HG02885 (cell line): ENCODE data around the gene MEF2D.

ENCODE experiments used
- ATAC-seq: cut with Tn5 transposase; IDR thresholded peaks from one replicate; pipeline ENCODE4 v1.9.1; 2021; ENCODE audit warnings: mild to moderate bottlenecking; ENCODE audit not compliant: unreplicated experiment, poor library complexity

The MEF2D gene

DNA sequence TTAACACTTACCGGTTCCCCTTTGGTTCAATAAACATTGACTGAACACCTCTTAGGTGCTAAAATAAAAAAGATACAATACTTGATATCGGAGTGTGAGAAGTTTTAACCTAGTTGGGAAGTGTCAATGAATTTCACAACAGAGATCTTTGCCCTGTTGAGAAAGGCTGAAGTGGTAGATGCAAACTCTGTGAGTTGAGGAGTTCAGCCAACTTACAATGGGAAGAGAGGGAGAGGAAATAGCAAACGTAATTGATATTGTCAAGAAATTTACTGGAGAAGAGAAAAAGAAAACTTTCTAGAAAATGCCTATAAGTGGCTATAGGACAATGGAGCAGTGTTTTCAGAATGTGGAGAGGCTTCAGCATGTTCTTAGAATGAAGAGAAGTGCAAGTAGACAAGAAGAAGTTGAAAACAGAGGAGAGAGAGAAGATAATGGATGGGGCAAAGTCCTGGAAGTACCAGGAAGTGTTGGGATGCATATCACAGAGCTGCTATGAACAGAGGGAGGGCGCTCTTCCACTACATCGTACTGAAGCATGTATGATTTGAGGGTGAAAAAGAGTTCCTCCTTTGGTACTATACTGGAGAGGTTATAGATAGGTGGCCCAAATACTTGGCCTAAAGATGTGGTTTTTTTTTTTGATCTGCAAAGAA is 48.9 kb downstream of the MEF2D start:
- ATAC-seq, result no peak

DNA sequence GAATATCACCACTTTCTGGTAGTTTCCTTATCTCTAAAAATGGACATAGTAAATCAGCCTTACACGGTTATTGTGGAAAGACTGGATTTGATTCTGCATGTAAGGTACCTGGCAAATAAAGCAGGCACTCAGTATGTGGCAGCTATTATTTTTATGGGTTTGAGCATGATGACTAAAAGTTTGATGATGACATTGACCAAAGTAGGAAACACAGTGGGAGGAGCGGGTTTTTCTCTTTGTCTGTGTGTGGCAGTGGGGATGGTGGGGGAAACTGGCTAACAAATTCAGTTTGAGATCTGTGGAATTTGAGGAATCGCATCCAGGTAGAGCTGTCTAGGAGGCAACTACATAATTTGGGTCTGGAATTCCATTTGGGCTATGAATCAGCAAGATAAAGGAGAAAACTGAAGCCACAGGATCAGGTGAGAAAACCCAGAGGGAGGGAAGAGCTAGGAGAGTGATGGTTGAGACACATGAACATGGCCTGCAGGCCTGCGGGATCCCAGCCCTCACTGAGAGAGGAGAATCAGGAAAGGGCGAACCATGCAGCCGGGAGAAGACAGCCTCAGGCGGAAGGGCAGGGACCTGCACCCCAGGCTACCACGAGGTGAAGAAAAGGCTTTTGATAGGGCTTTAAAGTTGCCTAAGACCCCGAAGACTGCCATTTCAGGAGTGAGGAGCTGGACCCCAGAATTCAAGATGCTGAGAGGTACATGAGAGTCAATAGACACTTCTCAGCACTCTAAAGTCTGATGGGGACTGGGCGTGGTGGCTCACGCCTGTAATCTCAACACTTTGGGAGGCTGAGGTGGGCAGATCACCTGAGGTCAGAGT is 52.2 kb downstream of the MEF2D start:
- ATAC-seq, result no peak

DNA sequence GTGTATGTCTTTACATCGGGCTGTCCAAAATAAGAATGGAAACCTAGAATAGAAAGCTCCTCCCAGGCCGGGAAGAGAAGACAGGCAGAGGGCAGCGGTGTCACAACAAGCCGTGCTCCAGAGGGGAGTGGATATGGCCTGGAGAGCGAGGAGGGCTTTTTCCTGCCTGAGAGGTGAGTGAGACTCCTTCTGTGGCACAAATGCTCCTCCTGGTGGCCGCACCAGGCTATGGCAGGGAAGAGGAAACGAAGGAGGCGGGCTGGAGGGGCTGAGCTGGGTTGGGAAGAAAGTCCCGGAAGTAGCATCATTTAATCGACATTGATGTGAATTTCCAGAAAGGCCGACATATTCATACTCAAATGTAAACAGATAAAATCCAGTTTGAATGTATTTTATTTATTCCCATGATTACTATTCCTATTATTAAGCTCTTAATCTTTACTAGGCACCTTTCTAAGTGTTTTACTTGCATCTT is 54.7 kb downstream of the MEF2D start:
- no peak for ATAC-seq

DNA sequence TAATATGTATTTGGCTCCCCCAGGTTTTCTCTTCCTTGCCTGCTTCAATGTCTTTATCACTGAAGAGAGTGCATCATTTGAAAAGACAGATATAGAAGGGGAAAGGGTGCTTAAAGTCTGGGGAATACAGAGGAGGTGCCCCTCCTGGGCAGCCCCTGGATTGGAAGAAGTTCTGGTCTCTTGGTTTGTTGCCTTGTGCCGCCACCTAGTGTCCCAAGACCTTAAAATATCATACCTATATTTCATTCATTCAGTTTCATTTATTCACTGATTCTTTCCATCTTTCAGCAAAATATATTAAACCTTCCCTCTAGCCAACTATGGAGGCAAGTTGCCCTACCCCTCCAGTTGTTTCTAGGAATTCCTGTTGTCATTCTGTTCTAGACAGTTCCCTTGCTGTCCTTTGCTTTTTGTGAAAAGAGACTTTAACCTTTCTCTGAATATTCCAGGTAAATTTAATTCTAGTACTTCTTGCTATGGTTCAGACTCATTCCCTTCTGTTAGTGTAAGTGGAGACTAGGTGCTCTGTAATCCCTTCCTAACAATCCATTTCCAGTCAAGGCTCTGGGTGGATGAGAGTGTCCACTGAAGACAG is 56.1 kb downstream of the MEF2D start:
- no peak for ATAC-seq

DNA sequence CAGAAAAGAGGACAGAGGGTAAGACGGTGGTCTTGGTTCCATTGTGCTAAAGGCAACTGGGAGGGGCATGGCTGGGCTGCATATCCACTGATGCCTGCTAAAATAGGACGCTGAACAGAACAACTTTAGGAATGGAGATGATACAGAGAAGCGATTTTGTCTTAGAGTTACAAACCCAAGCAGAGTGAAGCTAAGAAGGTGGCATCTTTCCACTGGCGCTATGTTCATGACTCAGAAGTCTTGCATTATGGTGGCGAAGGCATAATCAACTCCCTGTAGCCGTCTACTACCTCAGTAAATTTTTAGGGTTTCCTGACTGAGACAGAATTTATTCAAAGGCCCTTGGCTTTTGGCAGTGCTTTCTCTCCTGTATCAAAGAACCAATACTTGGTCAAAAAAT is 57.3 kb downstream of the MEF2D start:
- no peak for ATAC-seq

DNA sequence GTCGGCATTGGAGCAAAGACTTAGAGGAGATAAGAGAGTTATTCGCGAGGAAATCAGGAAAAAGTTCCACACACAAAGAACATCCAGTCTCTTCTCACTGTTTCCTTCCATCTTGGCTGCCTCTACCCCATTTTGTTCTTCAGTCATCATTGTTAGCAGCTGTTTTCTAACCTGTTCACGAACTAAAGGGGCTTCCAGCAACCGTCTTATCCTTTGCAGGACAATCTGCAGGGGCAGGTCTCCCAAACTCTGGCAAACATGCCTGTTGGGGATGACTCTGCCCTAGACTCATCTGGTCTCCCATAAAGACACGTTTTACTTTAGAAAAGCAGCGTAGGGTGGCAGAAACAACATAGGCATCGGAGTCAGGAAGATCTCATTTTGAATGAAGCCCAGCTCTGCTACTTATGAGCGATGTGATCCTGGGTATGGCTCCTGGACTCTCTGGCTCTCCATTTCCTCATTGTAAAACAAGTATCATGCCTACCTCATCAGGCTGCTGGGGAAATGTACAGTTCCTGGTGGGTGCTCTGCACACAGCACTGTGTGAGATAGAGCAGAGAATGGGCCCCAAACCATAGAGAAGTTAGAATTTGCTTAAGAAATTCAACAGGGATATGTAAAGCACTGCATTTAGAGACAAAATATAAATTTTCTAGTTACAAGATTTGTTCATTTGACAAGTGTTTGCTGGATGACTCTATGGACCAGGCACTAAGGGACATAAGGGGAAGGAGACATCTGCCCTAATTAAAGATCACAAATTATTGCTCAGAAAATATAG is 59.7 kb downstream of the MEF2D start:
- no peak for ATAC-seq

DNA sequence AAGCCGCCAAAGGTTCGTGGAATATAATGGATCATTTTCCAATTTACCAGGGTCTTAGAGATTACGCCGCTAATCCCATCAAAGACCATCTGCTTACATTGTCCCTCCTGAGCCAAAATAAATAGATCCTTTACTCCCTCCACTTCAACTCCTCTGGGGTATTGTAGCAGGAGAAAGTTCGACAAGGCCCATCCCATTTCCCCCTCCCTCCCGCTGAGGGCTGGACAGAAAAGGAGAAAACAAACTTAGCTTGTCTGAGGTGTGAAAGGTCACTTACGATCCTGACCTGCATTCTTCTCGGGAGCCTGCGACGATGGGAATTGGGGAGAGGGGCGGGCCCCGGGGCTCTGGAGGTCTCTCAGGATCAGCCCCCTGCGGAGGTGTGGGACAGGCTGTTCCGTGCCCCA is 60.8 kb downstream of the MEF2D start:
- no peak for ATAC-seq

DNA sequence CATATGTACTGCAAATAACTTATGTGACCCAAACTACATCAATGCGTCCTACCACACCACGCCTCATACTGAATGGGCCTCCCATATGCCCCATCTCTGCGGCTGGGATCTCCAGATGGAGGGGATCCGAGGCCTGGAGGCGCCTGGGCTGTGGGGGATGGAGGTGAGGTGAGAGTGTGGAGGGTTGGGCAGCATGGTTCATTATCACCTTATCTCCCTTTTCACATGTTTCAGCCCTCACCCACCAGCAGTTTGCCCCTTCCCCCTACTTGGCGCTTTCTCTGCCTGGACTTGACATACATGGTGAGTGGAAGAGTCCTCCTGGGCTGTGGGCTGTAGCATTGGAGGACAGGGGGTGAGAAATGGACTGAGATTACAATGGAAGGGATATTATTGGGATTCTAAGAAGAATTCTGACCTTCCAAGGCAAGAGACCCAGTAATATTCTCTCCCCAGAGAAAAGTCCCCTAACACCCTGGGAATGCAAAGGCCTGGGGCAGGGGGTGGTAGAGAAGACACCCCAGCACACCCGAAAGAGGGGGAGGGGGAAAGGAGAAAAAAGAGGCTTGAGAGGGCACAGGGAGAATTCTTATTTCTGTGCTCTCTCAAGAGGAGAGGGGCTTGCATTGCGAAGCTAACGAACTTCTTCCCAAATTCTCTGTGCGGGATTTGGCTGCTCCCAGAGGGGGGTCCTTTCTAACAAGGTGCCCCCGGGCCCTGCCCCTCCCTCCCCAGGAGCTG is 61.4 kb downstream of the MEF2D start:
- ATAC-seq, result no peak

DNA sequence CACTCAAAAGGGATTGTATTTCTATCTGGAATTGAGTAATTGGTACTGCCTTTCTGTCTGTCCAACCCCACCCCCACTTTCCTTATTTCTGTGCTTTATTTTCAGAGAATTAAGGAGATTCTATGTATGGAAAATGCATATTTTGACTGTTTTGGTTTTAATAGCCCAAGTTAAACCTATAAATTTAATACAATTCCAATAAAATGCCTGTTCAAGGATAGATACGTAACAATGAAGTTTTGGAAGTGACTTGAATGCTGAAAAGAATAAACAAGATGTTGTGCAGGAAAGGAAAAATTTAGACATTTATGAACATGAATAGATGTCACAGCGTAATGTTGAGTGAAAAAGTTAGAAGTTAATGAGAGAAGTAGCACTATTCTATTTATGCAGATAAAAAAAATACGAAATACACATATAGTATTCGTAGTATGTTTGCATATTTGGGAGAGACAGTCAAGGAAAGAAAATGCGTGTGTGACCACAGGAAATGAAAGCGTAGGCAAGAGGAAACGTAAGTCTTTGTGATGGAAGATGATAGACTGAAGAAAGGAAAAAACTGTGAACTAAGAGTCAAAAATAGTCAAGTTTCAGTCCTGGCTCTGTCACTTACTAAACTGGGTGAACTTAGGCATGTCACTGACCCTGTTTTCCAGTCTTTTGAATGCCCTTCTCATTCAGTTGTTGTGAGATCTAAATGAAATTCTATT is 62.1 kb downstream of the MEF2D start:
- no peak for ATAC-seq

DNA sequence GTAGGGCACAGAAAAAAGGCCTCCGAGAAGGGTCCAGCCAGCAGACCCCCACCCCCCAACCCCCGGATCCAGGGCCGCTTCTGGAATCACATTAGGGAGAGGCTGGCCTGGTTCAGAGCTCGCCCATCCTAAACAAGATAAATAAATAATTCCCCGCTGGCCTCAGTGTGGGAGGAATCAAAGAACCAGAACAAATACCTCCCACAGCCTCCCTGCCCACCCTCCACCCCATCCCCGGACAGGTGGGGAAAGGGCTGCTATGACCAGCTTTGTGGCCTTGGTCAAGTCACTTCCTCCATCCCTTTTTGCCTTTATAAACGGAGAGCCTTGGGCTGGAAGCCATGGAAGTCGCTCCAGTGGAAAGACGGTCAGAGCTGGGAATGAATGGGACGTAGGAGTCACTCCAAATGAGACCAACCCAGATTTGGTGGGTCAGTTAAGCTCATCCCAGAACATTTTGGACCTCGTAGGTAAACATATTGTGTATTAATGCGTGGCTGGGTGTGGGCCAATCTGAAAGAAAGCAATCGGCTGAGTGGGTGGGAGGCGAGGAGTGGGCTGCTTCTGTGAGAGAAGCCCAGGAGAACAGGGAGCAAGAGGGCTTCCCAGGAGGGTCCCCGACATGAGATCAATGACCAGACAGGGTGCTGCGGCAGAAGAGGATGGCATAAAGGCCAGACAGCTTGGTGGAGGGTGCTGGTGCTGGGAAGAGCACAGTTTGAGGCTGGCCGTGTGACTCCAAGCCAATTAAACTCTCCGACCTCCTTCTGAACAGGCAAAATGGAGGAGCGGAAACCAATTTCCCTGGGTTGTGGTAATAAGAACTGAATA is 63.3 kb downstream of the MEF2D start:
- no peak for ATAC-seq

DNA sequence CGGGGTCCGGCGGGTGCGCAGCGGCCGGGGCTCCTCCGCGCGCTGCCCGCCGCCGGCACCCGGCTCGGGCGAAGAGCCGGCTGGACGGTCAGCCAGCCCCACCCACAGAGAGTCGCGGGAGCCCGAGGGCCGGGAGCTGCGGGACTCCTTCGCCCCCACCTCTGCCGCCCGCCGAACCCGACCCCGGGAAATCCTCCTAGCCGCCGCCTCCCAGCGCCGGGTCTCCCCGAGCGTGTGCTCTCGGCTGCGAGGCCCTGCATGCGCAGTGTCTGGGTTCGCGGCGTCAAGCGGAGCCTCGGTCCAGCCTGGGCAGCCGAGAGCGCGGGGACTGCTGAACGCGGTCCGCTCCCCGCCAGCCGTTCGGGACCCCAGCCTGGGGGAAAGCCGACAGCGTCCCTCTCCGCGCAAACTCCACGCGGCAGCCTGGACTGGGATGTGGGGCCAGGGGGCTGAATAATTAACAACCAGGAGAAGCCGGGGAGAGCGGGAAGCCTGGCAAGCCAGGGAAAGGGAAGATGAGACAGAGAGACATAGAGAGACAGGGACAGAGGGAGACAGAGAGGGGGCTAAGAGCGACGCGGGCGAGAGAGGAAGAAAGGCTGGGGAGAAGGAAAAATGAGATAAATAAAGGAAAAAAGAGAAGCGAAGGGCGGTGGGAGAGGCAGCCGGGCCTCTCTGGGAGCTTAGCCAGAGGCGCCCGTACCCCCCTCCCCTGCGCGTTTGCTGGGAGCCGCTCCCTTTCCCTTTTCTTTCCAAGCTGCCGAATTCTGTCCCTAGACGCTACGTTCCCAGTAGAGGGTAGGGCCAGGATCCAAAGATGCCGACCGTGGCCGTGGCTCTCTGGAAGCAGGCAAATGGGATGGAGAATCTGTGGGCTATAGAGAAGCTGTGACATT is 64.2 kb downstream of the MEF2D start:
- ATAC-seq, result no peak

DNA sequence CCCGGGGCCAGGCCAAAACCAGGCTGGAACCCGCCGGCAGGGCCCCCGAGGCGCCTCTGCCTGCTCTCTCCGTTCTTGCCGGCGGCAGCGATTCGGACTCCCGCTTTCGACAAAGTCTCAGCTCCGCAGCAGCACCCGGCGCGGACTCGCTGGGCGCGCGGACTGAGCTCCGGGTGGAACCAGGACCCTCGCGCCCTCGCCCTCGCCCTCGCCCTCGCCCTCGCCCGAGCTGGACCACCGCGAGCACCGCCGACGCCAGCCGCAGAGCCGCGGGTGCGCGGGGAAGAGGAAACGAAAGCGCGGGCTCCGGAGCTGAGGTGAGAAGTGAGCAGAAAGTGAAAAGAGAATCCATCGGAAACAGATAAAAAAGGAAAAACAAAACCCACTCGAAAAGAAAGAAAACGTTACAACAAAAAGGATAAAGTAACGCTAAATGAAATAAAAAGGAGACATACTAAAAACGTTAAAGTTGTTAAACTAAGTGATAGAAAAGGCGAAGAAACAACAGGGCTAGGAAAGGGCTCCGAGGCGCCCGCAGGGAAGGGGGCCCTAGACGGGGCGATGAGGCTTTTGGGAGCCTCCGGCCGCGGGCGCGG is 64.9 kb downstream of the MEF2D start:
- no peak for ATAC-seq

DNA sequence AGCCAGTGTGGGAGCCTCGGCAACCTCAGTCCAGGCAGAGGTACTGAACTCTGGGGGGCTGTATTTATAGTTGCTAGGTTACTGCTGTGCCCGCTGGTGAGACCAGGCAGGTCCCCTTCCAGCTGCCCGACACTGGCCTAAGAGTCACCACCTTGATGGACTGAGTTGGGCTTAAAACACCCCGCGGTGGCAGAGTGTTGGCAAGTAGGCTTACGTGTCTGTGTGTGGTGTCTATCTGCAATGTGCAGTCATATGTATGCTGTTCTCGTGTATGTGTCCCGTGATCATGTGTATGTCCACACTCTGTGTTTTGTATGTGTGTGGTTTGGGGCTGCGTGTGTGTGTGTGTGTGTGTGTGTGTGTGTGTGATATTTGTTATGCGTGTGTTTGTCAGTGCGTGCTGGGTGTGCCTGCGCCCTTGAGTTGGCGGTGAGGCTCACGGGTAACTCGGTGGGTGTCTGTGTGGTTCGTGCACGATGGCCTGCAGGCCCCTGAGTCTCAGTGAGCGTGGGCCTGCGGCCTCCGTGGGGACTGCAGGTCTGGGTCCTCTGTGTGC is 65.5 kb downstream of the MEF2D start:
- ATAC-seq, result no peak

DNA sequence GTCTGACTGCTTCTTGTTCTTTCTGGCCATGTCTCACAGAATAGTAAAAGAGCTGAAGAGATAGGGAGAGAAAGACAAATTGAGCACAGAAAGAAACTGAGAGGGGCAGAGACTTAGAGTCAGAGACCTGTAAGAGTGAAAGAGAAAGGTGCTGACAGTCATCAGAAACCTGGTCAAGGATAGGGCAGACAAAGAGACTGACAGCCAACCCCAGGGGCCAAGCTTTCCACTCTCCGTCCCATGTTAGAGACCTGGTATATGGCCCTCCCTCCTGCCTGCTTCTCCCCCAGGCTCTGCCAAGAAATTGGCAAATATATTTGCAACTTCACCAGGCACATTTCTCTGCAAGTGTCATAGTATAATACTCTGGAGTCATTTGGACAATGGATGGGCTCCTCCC is 67.0 kb downstream of the MEF2D start:
- ATAC-seq, result no peak

DNA sequence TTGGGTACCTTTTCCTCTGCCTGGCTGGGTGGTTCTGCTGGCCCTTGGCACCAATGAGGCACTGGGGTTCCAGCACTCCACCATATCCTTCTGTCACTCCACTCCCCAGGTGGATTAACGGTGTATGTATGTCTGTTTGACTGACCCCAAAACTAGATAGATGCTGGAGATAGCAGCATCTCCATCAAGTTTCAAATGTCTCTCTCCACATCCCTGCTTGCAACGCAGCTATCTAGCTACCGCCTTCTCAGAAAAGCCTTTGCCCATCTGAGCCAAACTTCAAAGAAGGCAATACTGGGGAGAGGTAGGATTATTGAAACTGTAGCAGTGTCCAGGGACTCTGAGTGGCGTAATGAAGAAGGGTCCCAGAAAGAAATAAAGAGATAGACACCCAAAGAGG is 67.5 kb downstream of the MEF2D start:
- no peak for ATAC-seq

DNA sequence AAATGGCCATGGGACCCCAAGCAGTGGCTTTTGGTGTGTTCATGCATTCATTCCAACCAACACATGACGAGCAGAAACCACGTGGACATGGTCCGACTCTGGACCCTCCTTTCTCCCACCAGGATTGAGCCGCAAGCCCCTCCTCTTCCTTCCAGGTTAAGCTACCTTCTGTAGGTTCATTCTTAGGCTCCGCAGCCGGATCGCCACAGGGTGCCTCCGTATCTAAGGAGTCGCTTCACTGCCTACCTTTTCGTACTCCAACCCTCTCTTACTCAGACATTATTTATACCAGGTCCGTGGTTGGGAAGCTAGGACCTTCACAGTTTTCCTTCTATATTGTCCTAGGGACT is 67.9 kb downstream of the MEF2D start:
- no peak for ATAC-seq
